Hepatocyte (in vitro differentiated cells): Measurements from ENCODE around the gene HYAL1. TPM values are rescaled to one million over a fixed set of nuclear protein-coding genes. Genes with fewer than 3 reads are reported as not detected.

Experiments used
- DNase-seq: peaks from one replicate; pipeline ENCODE4 v3.0.0-alpha.2; 2016; ENCODE audit warnings: low spot score
- H2AFZ ChIP-seq: fragments of 200-600 bp; sonication (generic); 2 replicates; pipeline ENCODE4 v1.6.0; 2016; ENCODE audit warnings: antibody characterized with exemption, mild to moderate bottlenecking
- H3K27ac ChIP-seq: fragments of 200-600 bp; sonication (generic); 2 replicates; pipeline ENCODE4 v1.5.1; 2016; ENCODE audit warnings: mild to moderate bottlenecking
- H3K27me3 ChIP-seq: fragments of 200-600 bp; sonication (generic); 2 replicates; pipeline ENCODE4 v1.6.1; 2016
- H3K36me3 ChIP-seq: fragments of 200-600 bp; sonication (generic); replicated peaks from 2 replicates; pipeline ENCODE4 v1.5.1; 2016; ENCODE audit warnings: low read depth; ENCODE audit not compliant: insufficient read depth
- H3K4me1 ChIP-seq: fragments of 200-600 bp; sonication (generic); 2 replicates; pipeline ENCODE4 v1.5.1; 2016; ENCODE audit warnings: mild to moderate bottlenecking, moderate library complexity; ENCODE audit not compliant: insufficient read depth
- H3K4me2 ChIP-seq: fragments of 200-600 bp; sonication (generic); 2 replicates; pipeline ENCODE4 v1.6.0; 2016
- H3K4me3 ChIP-seq: fragments of 200-600 bp; sonication (generic); 2 replicates; pipeline ENCODE4 v1.5.1; 2016; ENCODE audit warnings: mild to moderate bottlenecking
- H3K79me2 ChIP-seq: fragments of 200-600 bp; sonication (generic); 2 replicates; pipeline ENCODE4 v1.6.0; 2017; ENCODE audit warnings: mild to moderate bottlenecking
- H3K9me2 ChIP-seq: fragments of 200-600 bp; sonication (generic); replicated peaks from 2 replicates; pipeline ENCODE4 v1.6.0; 2017; ENCODE audit warnings: mild to moderate bottlenecking; ENCODE audit not compliant: insufficient read depth
- H3K9me3 ChIP-seq: fragments of 200-600 bp; sonication (generic); 2 replicates; pipeline ENCODE4 v1.5.1; 2016; ENCODE audit warnings: low read depth, mild to moderate bottlenecking
- H4K20me1 ChIP-seq: fragments of 200-600 bp; sonication (generic); 2 replicates; pipeline ENCODE4 v1.6.0; 2016; ENCODE audit warnings: mild to moderate bottlenecking; ENCODE audit not compliant: insufficient read depth, poor library complexity, severe bottlenecking
- CTCF ChIP-seq: fragments of 200-600 bp; sonication (generic); IDR thresholded peaks from 2 replicates; pipeline ENCODE4 v1.5.1; 2016; ENCODE audit warnings: antibody characterized with exemption, mild to moderate bottlenecking; ENCODE audit not compliant: poor library complexity
- EZH2 ChIP-seq: fragments of 200-600 bp; sonication (generic); IDR thresholded peaks from 2 replicates; pipeline ENCODE4 v1.6.1; 2016; ENCODE audit warnings: antibody characterized with exemption, mild to moderate bottlenecking, borderline replicate concordance
- EZH2phosphoT487 ChIP-seq: fragments of 200-600 bp; sonication (generic); IDR thresholded peaks from one replicate; pipeline ENCODE4 v1.6.1; 2018; ENCODE audit warnings: antibody characterized with exemption, mild to moderate bottlenecking, low read depth, moderate library complexity; ENCODE audit not compliant: unreplicated experiment, severe bottlenecking
- WGBS: methylation state at CpG from one replicate; pipeline ENCODE4 v1.1.6; 2016; ENCODE audit warnings: low lambda C conversion rate; ENCODE audit errors: missing lambda C conversion rate; 5-methylcytosine and 5-hydroxymethylcytosine counted together
- polyA plus RNA-seq: library from polyadenylated mRNA; unstranded; fragments of >200 nt; fragmentation: Nextera tagmentation; extraction: Ambion mirVana; gene quantifications from 2 replicates; pipeline ENCODE4 v1.2.1, GENCODE V29; 2016
- total RNA-seq: library from RNA; depleted of rRNA; stranded (reverse); fragments of >200 nt; gene quantifications from 2 replicates; pipeline ENCODE4 v1.2.3, GENCODE V29; 2014

HYAL1 gene
- total and polyA plus RNA-seq, 2 experiments from 2014 or later, result 11.8 to 22.3 TPM

- Histone ChIP-seq H3K4me1 (peaks cover 18% of the 10 kb centered on the region), H3K4me2 (peak overlapping the region; percentile 82), H3K27ac (peak overlapping the region; percentile 71), H3K36me3 (no peaks in the 10 kb centered on the region), H3K9me3 (no peaks in the 10 kb centered on the region), H4K20me1 (no peaks in the 10 kb centered on the region), H3K27me3 (no peaks in the 10 kb centered on the region), H3K79me2 (peaks cover 16% of the 10 kb centered on the region), H3K9me2 (no peaks in the 10 kb centered on the region), H2AFZ (peak overlapping the region; percentile 54), H3K4me3 (no peak overlapping the region)
- WGBS, result 90% methylated on average over 12 of the region's 12 CpGs
- TF ChIP-seq EZH2phosphoT487, result no peak
- TF ChIP-seq EZH2, result no peak
- DNase-seq, result no peak
These were observed 10.1 kb downstream of the HYAL1 start for GRCh38 chr3:50293079-50293801.

- Histone ChIP-seq H3K27ac (peak within 1 kb of the TSS; percentile 97), H2AFZ (peak within 1 kb of the TSS; percentile 73), H3K36me3 (no peaks in the 10 kb centered on the region), H3K9me3 (no peaks in the 10 kb centered on the region), H3K4me3 (peak within 1 kb of the TSS; percentile 81), H3K4me1 (peaks cover 15% of the 10 kb centered on the region), H3K9me2 (no peaks in the 10 kb centered on the region), H3K79me2 (peaks cover 16% of the 10 kb centered on the region), H4K20me1 (no peaks in the 10 kb centered on the region), H3K4me2 (peak within 1 kb of the TSS; percentile 100), H3K27me3 (no peaks in the 10 kb centered on the region)
- 9% methylated on average over 32 of the region's 67 CpGs for WGBS
- TF ChIP-seq CTCF, result no peak
- TF ChIP-seq EZH2, result no peak
- TF ChIP-seq EZH2phosphoT487, result no peak
- peak; percentile 98 for DNase-seq
These were observed 11.0 kb downstream of the HYAL1 start, which contains the start of gene IFRD2 for GRCh38 chr3:50292159-50293078. TSS of gene IFRD2 (minus strand) at chr3:50292429. CDS start at chr3:50292274, 155 bp downstream.

GRCh38 chr3:50290161-50290641 lies 13.2 kb downstream of the HYAL1 start:
- Histone ChIP-seq H3K9me3 (no peaks in the 10 kb centered on the region), H3K27ac (no peak overlapping the region), H3K9me2 (no peaks in the 10 kb centered on the region), H3K36me3 (no peaks in the 10 kb centered on the region), H3K79me2 (peaks cover 16% of the 10 kb centered on the region), H3K27me3 (no peaks in the 10 kb centered on the region), H4K20me1 (no peaks in the 10 kb centered on the region), H2AFZ (no peak overlapping the region), H3K4me2 (peak overlapping the region; percentile 100), H3K4me1 (peaks cover 15% of the 10 kb centered on the region), H3K4me3 (no peak overlapping the region)
- DNase-seq, result no peak
- 96% methylated on average over 16 of the region's 16 CpGs for WGBS
- TF ChIP-seq EZH2phosphoT487, result no peak
- TF ChIP-seq CTCF, result no peak
- no peak for TF ChIP-seq EZH2
